ENCODE measurements around the gene SASS6. TPM values are rescaled to one million over a fixed set of nuclear protein-coding genes. Genes with fewer than 3 reads are reported as not detected.
A peak's percentile ranks its signal among the peaks of the same experiment; 100 is the strongest.

SASS6 gene
- total and polyA plus RNA-seq, 9 of the 15 experiments (the other 6 are each of a cell fraction or from before 2014, with no cell fraction given), result 11.6 to 34.1 (median 18.0) TPM

DNA sequence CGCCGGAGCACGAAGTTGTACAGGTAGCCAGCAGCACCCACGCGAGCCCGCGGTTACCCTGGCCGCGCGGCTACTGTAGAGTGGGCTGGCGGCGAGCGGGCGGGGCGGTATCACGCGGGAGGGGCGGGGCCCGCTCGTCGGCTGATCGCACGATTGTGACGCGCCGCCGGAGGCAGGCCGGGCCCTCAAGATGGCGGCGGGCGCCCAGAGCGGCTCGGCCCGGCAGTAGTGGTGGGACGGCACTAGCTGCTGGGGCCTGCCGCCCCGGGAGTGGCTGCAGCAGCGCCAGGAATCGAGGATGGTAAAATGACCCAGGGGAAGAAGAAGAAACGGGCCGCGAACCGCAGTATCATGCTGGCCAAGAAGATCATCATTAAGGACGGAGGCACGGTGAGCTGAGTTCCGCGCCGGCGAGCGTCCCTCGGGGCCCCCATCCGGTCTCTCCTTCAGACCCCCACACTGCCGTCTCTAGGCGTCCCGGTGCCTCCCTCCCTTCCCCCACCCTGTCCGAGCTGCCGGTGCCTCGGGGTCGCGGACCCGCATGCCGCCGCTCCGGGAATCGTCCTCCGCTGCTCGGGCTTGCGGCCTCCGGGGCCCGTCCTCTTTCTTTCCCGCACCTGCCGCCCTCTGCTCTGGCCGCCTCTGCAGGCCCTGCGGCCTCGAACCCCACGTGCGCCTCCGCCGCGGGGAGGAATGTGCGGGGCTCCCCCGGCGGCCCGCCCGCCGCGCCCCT, 94.6 kb downstream of the SASS6 start (continued):
- TF ChIP-seq LCOR (CRISPR knock-in tag; IDR thresholded peaks at IDR 0.05) (0 out of 2 replicates have a peak, but pooled peaks have one; percentile 46), E2F3 (CRISPR knock-in tag; IDR thresholded peaks at IDR 0.05) (no peak), ZNF696 (CRISPR knock-in tag; conservative IDR thresholded peaks at IDR 0.05) (no peak), SFPQ (IDR thresholded peaks at IDR 0.05; ENCODE audit: low read depth, low read length) (no peak), MBD2 (IDR thresholded peaks at IDR 0.05; ENCODE audit: borderline replicate concordance, low read depth) (peak; percentile 70; the same call in 1 of the 2 replicates), TCF7L2 (IDR thresholded peaks at IDR 0.05; ENCODE audit: low read depth, low read length) (no peak), CEBPG (CRISPR knock-in tag; IDR thresholded peaks at IDR 0.05) (no peak), CEBPG (tag; conservative IDR thresholded peaks at IDR 0.05 in 1 of 2, IDR thresholded peaks at IDR 0.05 in 1 of 2) (no peak), GTF2F1 (IDR thresholded peaks at IDR 0.05; ENCODE audit: low read depth, low read length) (peak; percentile 89; the same call in 1 of the 2 replicates), SREBF1 (IDR thresholded peaks at IDR 0.05; ENCODE audit: borderline replicate concordance, low read depth, low read length) (peak; percentile 84; the same call in 1 of the 2 replicates), PHF8 (IDR thresholded peaks at IDR 0.05; ENCODE audit: borderline replicate concordance, low read length) (peak; percentile 98), HES1 (IDR thresholded peaks at IDR 0.05; ENCODE audit: low read depth) (no peak), CBFB (CRISPR knock-in tag; IDR thresholded peaks at IDR 0.05) (no peak), NCOA1 (IDR thresholded peaks at IDR 0.05; ENCODE audit: low read depth) (peak; percentile 17; the same call in 1 of the 2 replicates), PRMT5 (CRISPR knock-in tag; IDR thresholded peaks at IDR 0.05) (no peak), ZNF449 (CRISPR knock-in tag; IDR thresholded peaks at IDR 0.05) (no peak), NFXL1 (CRISPR knock-in tag; IDR thresholded peaks at IDR 0.05) (no peak), HDAC1 (IDR thresholded peaks at IDR 0.05) (peak in 1 of 2 experiments; percentile 85; a peak in 2 of 4 replicates)
- TF ChIP-seq, protein P1, sequence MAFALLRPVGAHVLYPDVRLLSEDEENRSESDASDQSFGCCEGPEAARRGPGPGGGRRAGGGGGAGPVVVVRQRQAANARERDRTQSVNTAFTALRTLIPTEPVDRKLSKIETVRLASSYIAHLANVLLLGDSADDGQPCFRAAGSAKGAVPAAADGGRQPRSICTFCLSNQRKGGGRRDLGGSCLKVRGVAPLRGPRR (CRISPR knock-in tag; IDR thresholded peaks at IDR 0.05), result no peak
- TF ChIP-seq, protein P2, sequence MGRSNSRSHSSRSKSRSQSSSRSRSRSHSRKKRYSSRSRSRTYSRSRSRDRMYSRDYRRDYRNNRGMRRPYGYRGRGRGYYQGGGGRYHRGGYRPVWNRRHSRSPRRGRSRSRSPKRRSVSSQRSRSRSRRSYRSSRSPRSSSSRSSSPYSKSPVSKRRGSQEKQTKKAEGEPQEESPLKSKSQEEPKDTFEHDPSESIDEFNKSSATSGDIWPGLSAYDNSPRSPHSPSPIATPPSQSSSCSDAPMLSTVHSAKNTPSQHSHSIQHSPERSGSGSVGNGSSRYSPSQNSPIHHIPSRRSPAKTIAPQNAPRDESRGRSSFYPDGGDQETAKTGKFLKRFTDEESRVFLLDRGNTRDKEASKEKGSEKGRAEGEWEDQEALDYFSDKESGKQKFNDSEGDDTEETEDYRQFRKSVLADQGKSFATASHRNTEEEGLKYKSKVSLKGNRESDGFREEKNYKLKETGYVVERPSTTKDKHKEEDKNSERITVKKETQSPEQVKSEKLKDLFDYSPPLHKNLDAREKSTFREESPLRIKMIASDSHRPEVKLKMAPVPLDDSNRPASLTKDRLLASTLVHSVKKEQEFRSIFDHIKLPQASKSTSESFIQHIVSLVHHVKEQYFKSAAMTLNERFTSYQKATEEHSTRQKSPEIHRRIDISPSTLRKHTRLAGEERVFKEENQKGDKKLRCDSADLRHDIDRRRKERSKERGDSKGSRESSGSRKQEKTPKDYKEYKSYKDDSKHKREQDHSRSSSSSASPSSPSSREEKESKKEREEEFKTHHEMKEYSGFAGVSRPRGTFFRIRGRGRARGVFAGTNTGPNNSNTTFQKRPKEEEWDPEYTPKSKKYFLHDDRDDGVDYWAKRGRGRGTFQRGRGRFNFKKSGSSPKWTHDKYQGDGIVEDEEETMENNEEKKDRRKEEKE (IDR thresholded peaks at IDR 0.05; ENCODE audit: borderline replicate concordance in 1 of 2, control insufficient read depth in 1 of 2, low read depth in 2 of 2, low read length in 1 of 2), result no peak

All from K562 (cell line).